HG02678 (cell line): ENCODE results near the gene CRYBG3.
"Not testable (repeated sequence)": the region's sequence is repeated elsewhere in the genome, so short reads cannot be mapped to it uniquely, and the experiment has no call there.

Experiments used
- ATAC-seq: cut with Tn5 transposase; IDR thresholded peaks from one replicate; pipeline ENCODE4 v1.9.1; 2021; ENCODE audit warnings: mild to moderate bottlenecking, moderate library complexity; ENCODE audit not compliant: unreplicated experiment

Gene CRYBG3

GRCh38 chr3:97895216-97895615 lies 73.4 kb downstream of the CRYBG3 start:
- ATAC-seq: peak; percentile 72

- no peak for ATAC-seq
Observed at GRCh38 chr3:97896129-97896528, 74.3 kb downstream of the CRYBG3 start.

- ATAC-seq: no peak
Observed at GRCh38 chr3:97896547-97896946, 74.7 kb downstream of the CRYBG3 start.

- no peak for ATAC-seq
Observed at GRCh38 chr3:97899331-97899730, 77.5 kb downstream of the CRYBG3 start.

GRCh38 chr3:97901313-97902248 lies 79.8 kb downstream of the CRYBG3 start:
- no peak for ATAC-seq

GRCh38 chr3:97909830-97910229 lies 88.0 kb downstream of the CRYBG3 start:
- ATAC-seq: not testable (repeated sequence)

GRCh38 chr3:97910236-97910831 lies 88.5 kb downstream of the CRYBG3 start:
- ATAC-seq: not testable (repeated sequence)

- ATAC-seq: no peak
Observed at GRCh38 chr3:97910931-97911351, 89.1 kb downstream of the CRYBG3 start.

GRCh38 chr3:97911459-97911858 lies 89.6 kb downstream of the CRYBG3 start:
- ATAC-seq: no peak

- no peak for ATAC-seq
Observed at GRCh38 chr3:97914388-97914787, 92.6 kb downstream of the CRYBG3 start.

- no peak for ATAC-seq
Observed at GRCh38 chr3:97916576-97916975, 94.8 kb downstream of the CRYBG3 start.

- ATAC-seq: no peak
Observed at GRCh38 chr3:97917813-97918536, 96.2 kb downstream of the CRYBG3 start.

GRCh38 chr3:97927704-97928103 lies 105.9 kb downstream of the CRYBG3 start:
- no peak for ATAC-seq

- no peak for ATAC-seq
Observed at GRCh38 chr3:97928986-97929385, 107.2 kb downstream of the CRYBG3 start.

GRCh38 chr3:97930018-97930417 lies 108.2 kb downstream of the CRYBG3 start:
- ATAC-seq: no peak

- ATAC-seq: no peak
Observed at GRCh38 chr3:97931218-97931617, 109.4 kb downstream of the CRYBG3 start.

GRCh38 chr3:97932387-97932801 lies 110.6 kb downstream of the CRYBG3 start:
- no peak for ATAC-seq

GRCh38 chr3:97934980-97935695 lies 113.3 kb downstream of the CRYBG3 start:
- ATAC-seq: no peak

GRCh38 chr3:97935842-97936241 lies 114.0 kb downstream of the CRYBG3 start:
- ATAC-seq: no peak

GRCh38 chr3:97937205-97937604 lies 115.4 kb downstream of the CRYBG3 start:
- no peak for ATAC-seq

- ATAC-seq: no peak
Observed at GRCh38 chr3:97938444-97938843, 116.6 kb downstream of the CRYBG3 start.
